Ovary (tissue), 10 donors: ENCODE data around the gene KIAA1191. TPM values are rescaled to one million over a fixed set of nuclear protein-coding genes. Genes with fewer than 3 reads are reported as not detected.
"Not testable (repeated sequence)": the region's sequence is repeated elsewhere in the genome, so short reads cannot be mapped to it uniquely, and the experiment has no call there.

Experiments
- DNase-seq, 5 donors: peaks; one replicate each; pipeline ENCODE4 v3.0.0-alpha.2; 2019 to 2020
- H3K27ac ChIP-seq, 2 donors: fragments of 200-600 bp; one replicate each; pipeline versions ENCODE4 v1.5.1 to v1.8.0; 2019 to 2022
- H3K27me3 ChIP-seq: fragments of 200-600 bp; one replicate; pipeline ENCODE4 v1.8.0; 2022
- H3K36me3 ChIP-seq: fragments of 200-600 bp; sonication (generic); one replicate; pipeline ENCODE4 v1.5.1; 2019
- H3K4me1 ChIP-seq: one replicate; pipeline ENCODE4 v1.8.1; 2013; ENCODE audit warnings: mild to moderate bottlenecking, moderate library complexity; ENCODE audit not compliant: insufficient read depth
- H3K4me3 ChIP-seq: fragments of 200-600 bp; sonication (generic); one replicate; pipeline ENCODE4 v1.5.1; 2017
- H3K9me3 ChIP-seq, 2 donors: fragments of 200-600 bp in 1 of 2; sonication (generic) in 1 of 2; one replicate each; pipeline versions ENCODE4 v1.5.1 to v1.8.1; 2013 to 2019; ENCODE audit warnings: mild to moderate bottlenecking in 1 of 2, moderate library complexity in 1 of 2
- CTCF ChIP-seq, 3 donors: fragments of 450-650 bp in 2 of 3; fragments of 200-600 bp in 1 of 3; IDR thresholded peaks; one replicate each; pipeline versions ENCODE4 v1.5.1 to v1.8.0; 2016 to 2022; ENCODE audit warnings: antibody characterized with exemption in 3 of 3, mild to moderate bottlenecking in 1 of 3
- EP300 ChIP-seq: sonication (generic); formaldehyde crosslinking; IDR thresholded peaks from one replicate; pipeline ENCODE4 v1.6.1; 2017; ENCODE audit warnings: antibody characterized with exemption
- POLR2A ChIP-seq: fragments of 450-650 bp; IDR thresholded peaks from one replicate; pipeline ENCODE4 v1.6.1; 2017; ENCODE audit warnings: antibody characterized with exemption, mild to moderate bottlenecking, moderate library complexity
- WGBS, 3 donors: extraction: QIAGEN DNeasy Blood & Tissue Kit in 1 of 3; methylation state at CpG; one replicate each; pipeline versions ENCODE4 v1.1.5 to v1.1.7; 2013 to 2017; 5-methylcytosine and 5-hydroxymethylcytosine counted together
- intact Hi-C, 4 donors: fragments of 100-400 bp; cut with DNase I; formaldehyde crosslinking; loops; one replicate each; pipeline versions ENCODE4 v1.11.0 to v1.15.1; 2022 to 2023
- long read RNA-seq, 3 donors: library from polyadenylated mRNA in 2 of 3; unstranded in 2 of 3; transcript quantifications; one replicate each; pipeline ENCODE4 v2.0.0 and lab custom pipeline, GENCODE V29; 2021 to 2026
- polyA plus RNA-seq, 2 donors: library from polyadenylated mRNA; stranded (reverse); fragments of 200-250 nt in 1 of 2; fragments of 350-450 nt in 1 of 2; fragmentation: Illumina TruSeq in 1 of 2; extraction: RNeasy Lipid Tissue Mini Kit (QIAGEN cat#74804) in 1 of 2; gene quantifications; one replicate each; pipeline ENCODE4 v1.2.3, GENCODE V29; 2013 to 2014
- total RNA-seq, 7 donors: library from RNA; depleted of rRNA in 2 of 7; stranded (reverse); fragments of >200 nt in 2 of 7; fragmentation: NEBNext Ultra II Directional in 3 of 7; extraction: Animal tissue kit (Norgen Biotek cat#: 25700) in 3 of 7; gene quantifications; one replicate each; pipeline versions ENCODE4 v1.1.0 to v1.2.4, GENCODE V29; 2016 to 2023
- donor health status: DM: no; HTN: no; CAD: no; lungs with moderate emphysema.
- donor health status: DM: no; HTN: no; CAD: no.
- donor health status: Bipolar disorder and iron deficiency.
- donor health status: DM: yes; HTN: yes; CAD: no.
- donor health status: DM: no; HTN: no; CAD: no.
- donor health status: DM: yes; HTN: yes; CAD: no.

Gene KIAA1191, protein sequence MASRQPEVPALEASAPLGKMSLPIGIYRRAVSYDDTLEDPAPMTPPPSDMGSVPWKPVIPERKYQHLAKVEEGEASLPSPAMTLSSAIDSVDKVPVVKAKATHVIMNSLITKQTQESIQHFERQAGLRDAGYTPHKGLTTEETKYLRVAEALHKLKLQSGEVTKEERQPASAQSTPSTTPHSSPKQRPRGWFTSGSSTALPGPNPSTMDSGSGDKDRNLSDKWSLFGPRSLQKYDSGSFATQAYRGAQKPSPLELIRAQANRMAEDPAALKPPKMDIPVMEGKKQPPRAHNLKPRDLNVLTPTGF
- total RNA-seq (100 to 1,000 TPM in 6 of 7 donors, 10 to 100 TPM in 1; 95.3 to 149 (median 116) TPM), polyA plus RNA-seq (100 to 1,000 TPM in 1 of 2 donors, 10 to 100 TPM in 1; 87.5 to 166 TPM)
- long read RNA-seq, donor 1, transcript KIAA1191-203 (5 exons, 2,243 nt): minor isoform, 10 of 238 reads
- long read RNA-seq, donor 1, transcript KIAA1191-201 (9 exons, 2,991 nt): major isoform, 139 of 238 reads
- long read RNA-seq, donor 1, transcript KIAA1191-202 (8 exons, 2,700 nt): minor isoform, 13 of 238 reads
- long read RNA-seq, donor 1, partial matches to known transcripts: 38 of 238 reads
- long read RNA-seq, donor 1, other reads (novel, unspliced or antisense): 33 of 238 reads
- long read RNA-seq, donor 2, transcript KIAA1191-201 (9 exons, 2,991 nt): major isoform, 11 of 22 reads
- long read RNA-seq, donor 2, partial matches to known transcripts: 8 of 22 reads
- long read RNA-seq, donor 2, other reads (novel, unspliced or antisense): 0 of 22 reads
- long read RNA-seq, donor 3, transcript KIAA1191-201 (9 exons, 2,991 nt): major isoform, 100 of 183 reads
- long read RNA-seq, donor 3, transcript KIAA1191-202 (8 exons, 2,700 nt): minor isoform, 30 of 183 reads
- long read RNA-seq, donor 3, partial matches to known transcripts: 7 of 183 reads
- long read RNA-seq, donor 3, other reads (novel, unspliced or antisense): 38 of 183 reads

DNA sequence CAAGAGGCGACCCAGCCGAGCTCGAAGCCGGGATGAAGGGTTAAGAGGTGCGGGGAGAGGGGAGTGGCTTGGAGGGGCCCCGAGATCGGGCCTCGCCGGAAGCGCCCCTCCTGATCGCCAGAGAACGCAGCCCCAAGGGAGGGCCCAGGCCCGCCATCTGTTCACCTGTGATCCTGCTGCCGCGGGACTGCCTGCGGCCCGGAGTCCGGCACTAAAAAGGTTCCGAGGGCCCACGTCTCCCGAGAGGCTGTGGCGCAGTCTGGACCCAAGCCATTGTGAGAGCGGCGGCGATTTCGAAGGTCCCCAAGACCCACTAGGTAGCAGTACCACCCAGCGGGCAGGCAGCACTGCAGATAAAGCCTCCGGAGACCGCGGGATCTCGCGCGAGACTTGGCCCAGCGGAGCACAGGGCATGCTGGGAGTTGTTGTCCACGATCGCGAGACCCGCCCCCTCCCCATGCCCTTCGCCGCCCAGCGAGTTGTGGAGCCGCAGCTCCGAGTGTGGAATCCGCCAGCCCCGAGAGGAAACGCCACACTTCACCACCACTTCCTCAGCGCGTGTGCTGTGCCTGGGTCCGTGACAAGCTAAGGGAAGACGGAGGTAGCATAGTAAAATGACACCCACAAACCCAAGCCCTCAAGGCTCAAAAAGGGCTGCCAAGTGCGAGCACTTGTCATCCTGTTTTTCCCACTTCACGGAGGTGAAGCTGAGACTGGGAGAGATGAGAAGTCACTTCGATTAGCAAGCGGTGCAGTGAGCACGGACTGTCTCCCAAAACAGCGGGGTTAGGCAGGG, at the start of gene KIAA1191:
TSS of gene KIAA1191 (minus strand) at position 328 of the 796 bp plus-strand sequence. CDS start 2,256 bp downstream, outside the sequence.
- peak; percentile 93 to 96 (median 94) for DNase-seq
- peak within 1 kb of the TSS; percentile 45 to 85 for H3K27ac ChIP-seq
- H3K27me3 ChIP-seq: no peaks in the 10 kb centered on the region
- H3K9me3 ChIP-seq: no peaks in the 10 kb centered on the region
- H3K4me1 ChIP-seq: peaks cover 7% of the 10 kb centered on the region
- WGBS, 3 donors: 2 to 3% (median 2%) methylated on average over 54 to 56 of the region's 56 CpGs
- H3K4me3 ChIP-seq: peak within 1 kb of the TSS; percentile 74
- intact Hi-C loops: loop anchor here in 1 of 4 donors (2.0 to 10.0 kb wide), 2 partner anchors 47 to 187 kb away; no protein-coding TSS in a partner anchor
- H3K36me3 ChIP-seq: no peaks in the 10 kb centered on the region
- TF ChIP-seq EP300 (no peak), POLR2A (peak; percentile 83)

- DNase-seq: no peak
- TF ChIP-seq POLR2A: no peak
- TF ChIP-seq EP300: no peak
- Histone ChIP-seq H3K9me3 (no peaks in the 10 kb centered on the region), H3K27me3 (no peaks in the 10 kb centered on the region), H3K4me1 (peaks cover 10% of the 10 kb centered on the region), H3K36me3 (no peaks in the 10 kb centered on the region), H3K4me3 (no peak overlapping the region), H3K27ac (no peak overlapping the region)
- WGBS, 3 donors: 91 to 97% (median 96%) methylated on average over 5 of the region's 5 CpGs
- intact Hi-C loops: loop anchor here in 1 of 4 donors (10.0 kb wide), 1 partner anchor 134 kb away; the partner anchor contains the start of gene CDHR2
These were observed 49.1 kb upstream of the KIAA1191 start for GRCh38 chr5:176410486-176411180.

GRCh38 chr5:176409765-176410164, 48.2 kb upstream of the KIAA1191 start:
- Histone ChIP-seq H3K4me3 (no peak overlapping the region), H3K27ac (no peak overlapping the region), H3K36me3 (no peaks in the 10 kb centered on the region), H3K9me3 (no peaks in the 10 kb centered on the region), H3K4me1 (peaks cover 6% of the 10 kb centered on the region), H3K27me3 (no peaks in the 10 kb centered on the region)
- 91 to 94% (median 93%) methylated on average over 4 of the region's 4 CpGs for WGBS, 3 donors
- TF ChIP-seq EP300: no peak
- no peak for TF ChIP-seq POLR2A
- TF ChIP-seq CTCF (IDR thresholded peaks at IDR 0.05): no peak
- DNase-seq: no peak
- intact Hi-C loops: loop anchor here in 2 of 4 donors (2.0 to 10.0 kb wide), 2 partner anchors 47 to 135 kb away; partner anchors contain the start of gene CDHR2 (in 1 of the 2)

DNA sequence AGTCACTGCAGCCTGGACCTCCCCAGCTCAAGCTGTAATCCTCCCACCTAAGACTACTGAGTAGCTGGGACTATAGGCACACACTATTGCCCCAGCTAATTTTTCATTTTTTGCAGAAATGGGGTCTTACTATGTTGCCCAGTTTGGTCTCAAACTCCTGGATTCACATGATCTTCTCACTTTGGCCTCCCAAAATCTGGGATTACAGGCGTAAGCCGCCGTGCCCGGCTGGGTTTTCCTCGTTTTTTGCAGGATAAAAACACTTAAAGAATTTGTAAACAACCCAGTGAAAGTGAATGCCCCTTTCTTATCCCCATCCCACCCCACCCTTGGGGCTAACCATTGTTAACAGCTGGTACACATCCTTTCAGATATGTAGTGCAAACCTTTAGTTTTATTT, 47.0 kb upstream of the KIAA1191 start:
- no peak for DNase-seq
- no peak for TF ChIP-seq EP300
- TF ChIP-seq POLR2A: no peak
- TF ChIP-seq CTCF (IDR thresholded peaks at IDR 0.05): no peak
- H3K36me3 ChIP-seq: no peaks in the 10 kb centered on the region
- WGBS, 3 donors: 49 to 66% (median 54%) methylated on average over 5 of the region's 5 CpGs
- peaks cover 3% of the 10 kb centered on the region for H3K4me1 ChIP-seq
- no peaks in the 10 kb centered on the region for H3K27me3 ChIP-seq
- intact Hi-C loops: loop anchor here in 1 of 4 donors (2.0 kb wide), 1 partner anchor 46 kb away; no protein-coding TSS in a partner anchor
- H3K27ac ChIP-seq: no peak overlapping the region
- H3K4me3 ChIP-seq: no peak overlapping the region
- H3K9me3 ChIP-seq: no peaks in the 10 kb centered on the region

- not testable (repeated sequence) for H3K9me3 ChIP-seq, H3K27ac ChIP-seq, H3K27me3 ChIP-seq, H3K36me3 ChIP-seq, H3K4me1 ChIP-seq, H3K4me3 ChIP-seq
- peak in 1 of 5 donors; percentile 35 for DNase-seq
- 69 to 80% (median 79%) methylated on average over 10 of the region's 10 CpGs for WGBS, 3 donors
- intact Hi-C loops: loop anchor here in 1 of 4 donors (2.0 kb wide), 1 partner anchor 45 kb away; no protein-coding TSS in a partner anchor
These were observed 46.6 kb upstream of the KIAA1191 start for GRCh38 chr5:176408252-176408573.
